DOHH2 (cell line): ENCODE results near the gene TXLNB.

Experiments
- H3F3A ChIP-seq: fragments of 200-600 bp; sonication (generic), shearing (Covaris generic); 2 replicates; pipeline ENCODE4 v1.6.0; 2016; ENCODE audit warnings: antibody characterized with exemption, mild to moderate bottlenecking; ENCODE audit not compliant: control insufficient read depth, insufficient read depth
- H3K27ac ChIP-seq: fragments of 200-600 bp; sonication (generic); 2 replicates; pipeline ENCODE4 v1.5.1; 2014; ENCODE audit warnings: low read depth, mild to moderate bottlenecking, low read length, moderate library complexity
- H3K27me3 ChIP-seq: fragments of 200-600 bp; sonication (generic); 2 replicates; pipeline ENCODE4 v1.6.1; 2014; ENCODE audit warnings: mild to moderate bottlenecking, low read length, mixed read lengths; ENCODE audit not compliant: control insufficient read depth
- H3K36me3 ChIP-seq: fragments of 200-600 bp; sonication (generic); 2 replicates; pipeline ENCODE4 v1.6.1; 2014; ENCODE audit warnings: mild to moderate bottlenecking, low read length, moderate library complexity, mixed read lengths; ENCODE audit not compliant: control insufficient read depth
- H3K4me1 ChIP-seq: fragments of 200-600 bp; sonication (generic); 2 replicates; pipeline ENCODE4 v1.6.1; 2014; ENCODE audit warnings: mild to moderate bottlenecking, low read length, mixed read lengths; ENCODE audit not compliant: control insufficient read depth
- H3K4me2 ChIP-seq: fragments of 200-600 bp; sonication (generic); 2 replicates; pipeline ENCODE4 v1.6.0; 2014; ENCODE audit warnings: mild to moderate bottlenecking, low read length, moderate library complexity
- H3K4me3 ChIP-seq: fragments of 200-600 bp; sonication (generic); 2 replicates; pipeline ENCODE4 v1.5.1; 2014; ENCODE audit warnings: mild to moderate bottlenecking, low read length, mixed read lengths
- H3K79me2 ChIP-seq: fragments of 200-600 bp; sonication (generic); 2 replicates; pipeline ENCODE4 v1.6.1; 2014; ENCODE audit warnings: mild to moderate bottlenecking, low read length, mixed read lengths; ENCODE audit not compliant: control insufficient read depth
- H3K9me2 ChIP-seq: fragments of 200-600 bp; sonication (generic); replicated peaks from 2 replicates; pipeline ENCODE4 v1.6.1; 2014; ENCODE audit warnings: mild to moderate bottlenecking, low read length, mixed read lengths; ENCODE audit not compliant: control insufficient read depth
- H3K9me3 ChIP-seq: fragments of 200-600 bp; sonication (generic); 2 replicates; pipeline ENCODE4 v1.6.1; 2014; ENCODE audit warnings: antibody characterized with exemption, low read length, mixed read lengths; ENCODE audit not compliant: control insufficient read depth, insufficient read depth
- H4K20me1 ChIP-seq: fragments of 200-600 bp; sonication (generic); 2 replicates; pipeline ENCODE4 v1.6.0; 2014; ENCODE audit warnings: low read depth, mild to moderate bottlenecking, antibody characterized with exemption, low read length, moderate library complexity; ENCODE audit not compliant: control insufficient read depth, insufficient read depth
- EZH2phosphoT487 ChIP-seq: fragments of 200-600 bp; sonication (generic); IDR thresholded peaks from 2 replicates; pipeline ENCODE4 v1.6.1; 2017; ENCODE audit warnings: borderline replicate concordance, mild to moderate bottlenecking, antibody characterized with exemption, low read length, moderate library complexity, mixed read lengths
- TF ChIP-seq, protein P1 (sequence below): fragments of 200-600 bp; sonication (generic); IDR thresholded peaks from one replicate; pipeline ENCODE4 v1.5.1; 2014; ENCODE audit warnings: antibody characterized with exemption, mild to moderate bottlenecking, low read depth, low read length; ENCODE audit not compliant: poor library complexity, severe bottlenecking

Gene TXLNB

GRCh38 chr6:139308936-139309603 is 17.3 kb upstream of the TXLNB start:
- no peaks in the 10 kb centered on the region for H3K9me3 ChIP-seq
- no peaks in the 10 kb centered on the region for H4K20me1 ChIP-seq
- no peaks in the 10 kb centered on the region for H3K36me3 ChIP-seq
- no peak overlapping the region for H3K27ac ChIP-seq
- no peaks in the 10 kb centered on the region for H3K27me3 ChIP-seq
- H3K4me3 ChIP-seq, result no peak overlapping the region
- no peaks in the 10 kb centered on the region for H3K79me2 ChIP-seq
- 0 out of 2 replicates have a peak, but pooled peaks cover 2% of the 10 kb centered on the region for H3F3A ChIP-seq
- no peak for TF ChIP-seq EZH2phosphoT487
- H3K4me2 ChIP-seq, result no peak overlapping the region
- H3K9me2 ChIP-seq, result no peaks in the 10 kb centered on the region
- H3K4me1 ChIP-seq, result peaks cover 27% of the 10 kb centered on the region

DNA sequence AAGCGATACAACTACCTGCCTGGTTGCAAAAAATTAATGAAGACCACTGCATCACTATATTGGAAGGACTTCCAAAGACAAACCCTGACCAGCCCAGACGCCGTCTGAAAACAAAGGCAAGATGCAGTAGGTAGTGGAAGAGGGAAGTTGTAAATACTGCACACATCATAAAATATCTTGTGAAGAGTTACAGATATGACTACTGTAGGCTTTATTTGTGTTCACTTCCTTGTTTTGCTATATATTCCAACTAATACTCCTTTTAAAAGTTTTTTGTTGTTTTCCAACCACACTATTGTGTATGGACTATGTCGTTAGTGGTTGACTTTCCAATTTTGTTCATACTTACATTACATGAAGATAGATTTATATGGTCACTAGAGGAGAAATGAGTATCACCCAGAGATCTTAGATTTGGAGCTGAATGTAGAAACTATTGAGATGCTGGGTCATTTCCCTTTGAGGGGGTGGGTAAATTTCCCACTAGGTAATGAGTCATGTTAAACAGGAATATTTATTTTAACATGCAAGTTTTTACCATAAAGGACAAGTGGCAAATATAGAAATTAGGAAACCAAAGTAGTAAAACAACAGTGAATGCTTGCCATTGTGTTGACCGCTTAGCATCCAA is 16.6 kb upstream of the TXLNB start:
- no peak overlapping the region for H3K4me2 ChIP-seq
- 0 out of 2 replicates have a peak, but pooled peaks cover 2% of the 10 kb centered on the region for H3F3A ChIP-seq
- no peak for TF ChIP-seq EZH2phosphoT487
- TF ChIP-seq, protein P1, sequence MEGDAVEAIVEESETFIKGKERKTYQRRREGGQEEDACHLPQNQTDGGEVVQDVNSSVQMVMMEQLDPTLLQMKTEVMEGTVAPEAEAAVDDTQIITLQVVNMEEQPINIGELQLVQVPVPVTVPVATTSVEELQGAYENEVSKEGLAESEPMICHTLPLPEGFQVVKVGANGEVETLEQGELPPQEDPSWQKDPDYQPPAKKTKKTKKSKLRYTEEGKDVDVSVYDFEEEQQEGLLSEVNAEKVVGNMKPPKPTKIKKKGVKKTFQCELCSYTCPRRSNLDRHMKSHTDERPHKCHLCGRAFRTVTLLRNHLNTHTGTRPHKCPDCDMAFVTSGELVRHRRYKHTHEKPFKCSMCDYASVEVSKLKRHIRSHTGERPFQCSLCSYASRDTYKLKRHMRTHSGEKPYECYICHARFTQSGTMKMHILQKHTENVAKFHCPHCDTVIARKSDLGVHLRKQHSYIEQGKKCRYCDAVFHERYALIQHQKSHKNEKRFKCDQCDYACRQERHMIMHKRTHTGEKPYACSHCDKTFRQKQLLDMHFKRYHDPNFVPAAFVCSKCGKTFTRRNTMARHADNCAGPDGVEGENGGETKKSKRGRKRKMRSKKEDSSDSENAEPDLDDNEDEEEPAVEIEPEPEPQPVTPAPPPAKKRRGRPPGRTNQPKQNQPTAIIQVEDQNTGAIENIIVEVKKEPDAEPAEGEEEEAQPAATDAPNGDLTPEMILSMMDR, result no peak
- no peaks in the 10 kb centered on the region for H3K27me3 ChIP-seq
- H3K4me3 ChIP-seq, result no peak overlapping the region
- H3K36me3 ChIP-seq, result no peaks in the 10 kb centered on the region
- no peaks in the 10 kb centered on the region for H3K79me2 ChIP-seq
- H3K27ac ChIP-seq, result no peak overlapping the region
- no peaks in the 10 kb centered on the region for H3K9me3 ChIP-seq
- H3K9me2 ChIP-seq, result no peaks in the 10 kb centered on the region
- H3K4me1 ChIP-seq, result peaks cover 20% of the 10 kb centered on the region
- H4K20me1 ChIP-seq, result no peaks in the 10 kb centered on the region

- Histone ChIP-seq H3K27me3 (no peaks in the 10 kb centered on the region), H3F3A (0 out of 2 replicates have a peak, but pooled peaks cover 2% of the 10 kb centered on the region), H3K27ac (no peak overlapping the region), H3K4me2 (no peak overlapping the region), H3K4me3 (no peak overlapping the region), H3K79me2 (no peaks in the 10 kb centered on the region), H3K4me1 (peaks cover 10% of the 10 kb centered on the region), H4K20me1 (no peaks in the 10 kb centered on the region), H3K36me3 (no peaks in the 10 kb centered on the region), H3K9me2 (no peaks in the 10 kb centered on the region), H3K9me3 (no peaks in the 10 kb centered on the region)
- TF ChIP-seq, protein P1, result no peak
- no peak for TF ChIP-seq EZH2phosphoT487
Measured at GRCh38 chr6:139306291-139306981, 14.6 kb upstream of the TXLNB start.
